ENCODE measurements around the gene C19orf47.
A peak's percentile ranks its signal among the peaks of the same experiment; 100 is the strongest.
"Not testable (repeated sequence)": the region's sequence is repeated elsewhere in the genome, so short reads cannot be mapped to it uniquely, and the experiment has no call there.

C19orf47 gene

GRCh38 chr19:40376286-40376862, 28.2 kb upstream of the C19orf47 start:
- no peak for DNase-seq

- no peak for DNase-seq
These were observed 25.9 kb upstream of the C19orf47 start for GRCh38 chr19:40374084-40374483.

- no peak for DNase-seq
These were observed 23.6 kb upstream of the C19orf47 start for GRCh38 chr19:40371802-40372122.

- no peak for DNase-seq
These were observed 23.0 kb upstream of the C19orf47 start for GRCh38 chr19:40370997-40371801.

DNA sequence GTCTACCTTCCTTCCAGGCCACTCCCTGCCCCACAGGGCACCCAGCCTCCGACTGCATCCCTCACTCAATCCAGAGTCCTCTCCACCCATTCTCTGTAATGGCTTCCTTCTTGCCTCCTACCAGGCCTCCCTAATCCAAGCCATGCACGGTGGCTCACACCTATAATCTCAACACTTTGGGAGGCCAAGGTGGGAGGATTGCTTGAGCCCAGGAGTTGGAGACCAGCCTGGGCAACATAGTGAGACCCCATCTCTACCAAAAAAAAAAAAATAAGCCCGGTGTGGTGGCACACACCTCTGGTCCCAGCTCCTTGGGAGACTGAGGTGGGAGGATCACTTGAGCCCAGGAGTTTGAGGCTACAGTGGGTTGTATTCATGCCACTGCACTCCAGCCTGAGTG, 22.1 kb upstream of the C19orf47 start:
- DNase-seq: not testable (repeated sequence)

- DNase-seq: no peak
These were observed 21.6 kb upstream of the C19orf47 start for GRCh38 chr19:40369797-40370196.

- DNase-seq: no peak
These were observed 19.6 kb upstream of the C19orf47 start for GRCh38 chr19:40367577-40368434.

DNA sequence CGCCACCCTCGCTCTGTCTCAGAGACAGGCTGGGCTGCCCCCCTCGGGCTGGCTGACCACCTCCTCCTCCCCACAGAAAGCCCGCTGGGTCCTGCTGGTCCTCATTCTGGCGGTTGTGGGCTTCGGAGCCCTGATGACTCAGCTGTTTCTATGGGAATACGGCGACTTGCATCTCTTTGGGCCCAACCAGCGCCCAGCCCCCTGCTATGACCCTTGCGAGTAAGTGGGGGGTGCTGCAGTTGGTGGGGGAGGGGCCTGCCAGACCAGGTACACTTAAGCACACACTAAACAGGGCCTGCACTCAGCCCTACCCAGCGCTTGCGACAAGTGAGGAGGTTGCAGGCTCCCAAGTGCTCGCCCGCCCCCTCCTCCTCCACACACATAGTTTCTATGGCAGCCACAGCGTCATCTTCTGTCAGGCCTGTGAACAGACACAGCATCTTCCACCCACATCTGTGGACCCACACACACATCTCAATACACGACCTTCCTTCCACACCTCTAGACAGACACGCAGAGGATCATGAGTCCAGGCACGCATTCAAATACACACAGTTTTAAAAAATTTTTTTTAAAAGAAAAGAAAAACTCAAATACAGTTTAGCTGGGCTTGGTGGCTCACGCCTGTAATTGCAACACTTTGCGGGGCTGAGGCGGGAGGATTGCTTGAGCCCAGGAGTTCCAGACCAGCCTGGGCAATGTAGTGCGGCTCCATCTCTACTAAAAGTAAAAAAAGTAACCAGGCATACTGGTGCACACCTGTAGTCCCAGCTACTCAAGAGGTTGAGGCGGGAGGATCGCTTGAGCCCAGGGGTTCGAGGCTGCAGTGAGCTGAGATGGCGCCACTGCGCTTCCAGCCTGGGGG, 18.7 kb upstream of the C19orf47 start:
- DNase-seq: no peak

GRCh38 chr19:40365613-40366401, 17.6 kb upstream of the C19orf47 start:
- peak; percentile 12 to 32 for DNase-seq

DNA sequence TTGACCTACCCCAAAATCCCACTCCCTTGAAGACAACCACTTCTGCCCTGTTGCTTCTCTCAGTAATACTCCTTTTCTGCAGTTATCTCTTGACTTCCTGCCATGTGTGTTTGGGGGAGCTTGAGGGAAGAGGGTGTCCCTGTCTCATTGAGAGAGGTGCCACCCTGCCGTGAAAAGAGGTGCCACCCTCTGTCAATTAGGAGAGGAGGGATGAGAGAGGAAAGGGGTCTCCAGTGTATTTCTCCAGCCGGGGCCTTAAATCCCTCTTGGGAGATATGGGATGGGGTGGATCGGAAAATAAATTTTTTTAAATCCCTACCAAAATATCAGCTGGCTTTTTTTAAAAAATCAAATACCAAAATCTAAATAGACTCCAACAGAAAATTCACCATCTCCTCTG, 16.8 kb upstream of the C19orf47 start:
- no peak for DNase-seq

GRCh38 chr19:40363069-40363468, 14.9 kb upstream of the C19orf47 start:
- DNase-seq: no peak

GRCh38 chr19:40362160-40362559, 14.0 kb upstream of the C19orf47 start:
- no peak for DNase-seq

DNA sequence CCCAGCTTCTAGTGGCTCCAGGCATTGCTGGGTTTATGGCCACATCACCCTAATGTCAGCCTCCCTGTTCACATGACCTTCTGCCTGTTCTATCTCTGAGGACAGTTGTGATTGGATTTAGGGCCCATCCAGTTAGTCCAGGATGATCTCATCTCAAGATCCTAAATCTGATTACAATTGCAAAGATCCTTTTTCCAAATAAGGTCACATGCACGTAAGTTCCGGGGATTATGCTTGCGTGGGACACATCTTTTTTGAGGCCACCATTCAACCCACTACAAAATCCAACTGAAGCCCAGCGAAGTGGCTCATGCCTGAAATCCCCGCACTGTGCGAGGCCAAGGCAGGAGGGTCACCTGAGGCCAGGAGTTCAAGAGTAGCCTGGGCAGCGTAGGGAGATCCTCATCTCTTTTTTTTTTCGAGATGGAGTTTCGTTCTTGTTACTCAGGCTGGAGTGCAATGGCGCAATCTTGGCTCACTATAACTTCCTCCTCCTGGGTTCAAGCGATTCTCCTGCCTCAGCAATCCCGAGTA, 12.6 kb upstream of the C19orf47 start:
- DNase-seq: no peak

GRCh38 chr19:40360020-40360707, 12.0 kb upstream of the C19orf47 start:
- DNase-seq: no peak

DNA sequence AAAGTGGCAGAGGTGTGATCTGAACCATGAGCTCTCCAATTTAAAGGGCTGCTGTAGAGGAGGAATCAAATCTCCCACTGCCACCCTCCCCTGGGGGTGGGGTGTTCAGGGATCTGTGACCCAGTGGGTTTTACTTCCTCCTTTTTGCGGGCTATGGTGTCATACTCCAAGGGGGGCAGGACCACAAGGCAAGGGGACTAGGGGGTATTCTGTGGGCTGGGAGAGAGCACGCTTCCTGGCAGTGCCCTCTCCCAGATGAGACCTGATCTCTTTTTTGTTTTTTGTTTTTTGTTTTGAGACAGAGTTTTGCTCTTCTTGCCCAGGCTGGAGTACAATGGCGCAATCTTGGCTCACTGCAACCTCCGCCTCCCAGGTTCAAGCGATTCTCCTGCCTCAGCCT, 10.6 kb upstream of the C19orf47 start:
- no peak for DNase-seq

DNA sequence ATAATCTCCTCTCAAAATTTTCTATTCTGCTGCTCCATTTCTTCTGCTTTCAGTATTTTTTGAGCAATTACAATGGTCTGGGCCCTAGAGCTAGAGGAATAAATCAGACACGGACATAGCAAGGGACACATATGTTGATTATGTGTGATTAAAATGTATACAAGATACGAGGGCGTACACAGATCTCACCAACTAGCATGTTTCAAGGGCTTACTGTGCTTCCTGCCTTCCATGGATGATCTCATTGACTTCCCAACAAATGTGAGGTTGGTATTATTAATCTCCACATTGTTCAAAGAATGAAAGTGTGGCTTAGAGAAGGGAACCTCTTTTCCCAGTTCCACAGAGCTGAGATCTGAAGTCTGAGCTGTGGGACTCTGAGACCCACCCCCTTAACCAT, 9.4 kb upstream of the C19orf47 start:
- DNase-seq: no peak

- no peak for DNase-seq
These were observed 8.7 kb upstream of the C19orf47 start for GRCh38 chr19:40356681-40357595.

DNA sequence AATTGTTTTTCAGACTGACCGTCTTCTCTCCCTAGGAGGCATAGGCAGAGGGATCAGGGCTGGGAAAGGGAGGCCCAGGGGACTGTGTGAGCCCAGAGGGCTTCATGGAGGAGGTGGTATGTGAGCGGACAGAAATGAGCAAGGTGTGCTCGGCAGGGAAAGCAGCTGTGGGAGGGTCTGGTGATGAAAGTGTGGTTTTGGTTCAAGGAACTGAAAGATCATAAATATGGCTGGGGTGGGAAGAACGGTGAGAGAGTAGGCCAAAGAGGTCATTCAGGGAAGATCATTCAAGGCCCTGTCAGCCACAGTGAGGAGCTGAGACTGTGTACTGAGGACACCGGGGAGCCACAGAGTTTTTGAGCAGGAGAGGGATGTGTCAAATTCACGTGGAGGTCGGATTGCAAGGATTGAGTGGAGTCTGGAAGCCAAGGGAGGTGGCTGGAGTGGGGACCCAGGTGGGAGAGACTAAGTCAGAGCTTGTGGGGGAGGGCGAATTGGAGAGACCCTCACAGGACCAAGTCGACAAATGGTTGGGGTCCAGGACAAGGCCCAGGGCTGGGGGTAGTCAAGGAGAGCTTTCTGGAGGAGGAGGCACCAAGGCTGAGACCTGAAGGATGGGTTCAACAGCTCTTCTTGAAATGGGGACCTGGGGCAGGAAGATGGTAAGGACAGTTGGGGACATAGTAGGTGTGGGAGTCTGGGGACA, 7.9 kb upstream of the C19orf47 start:
- no peak for DNase-seq

- DNase-seq: peak; percentile 22 to 68
These were observed 837 bp upstream of the C19orf47 start for GRCh38 chr19:40348961-40349507.
